ENCODE data around the gene MTARC2.

GRCh38 chr1:220708936-220709801 lies 39.0 kb upstream of the MTARC2 start:
- TF ChIP-seq CTCF (IDR thresholded peaks at IDR 0.05) (no peak), EP300 (IDR thresholded peaks at IDR 0.05) (no peak)

Measured in esophagus muscularis mucosa (tissue), 3 donors.